ENCODE measurements around the gene RFX2.
"Not testable (repeated sequence)": the region's sequence is repeated elsewhere in the genome, so short reads cannot be mapped to it uniquely, and the experiment has no call there.

The RFX2 gene

DNA sequence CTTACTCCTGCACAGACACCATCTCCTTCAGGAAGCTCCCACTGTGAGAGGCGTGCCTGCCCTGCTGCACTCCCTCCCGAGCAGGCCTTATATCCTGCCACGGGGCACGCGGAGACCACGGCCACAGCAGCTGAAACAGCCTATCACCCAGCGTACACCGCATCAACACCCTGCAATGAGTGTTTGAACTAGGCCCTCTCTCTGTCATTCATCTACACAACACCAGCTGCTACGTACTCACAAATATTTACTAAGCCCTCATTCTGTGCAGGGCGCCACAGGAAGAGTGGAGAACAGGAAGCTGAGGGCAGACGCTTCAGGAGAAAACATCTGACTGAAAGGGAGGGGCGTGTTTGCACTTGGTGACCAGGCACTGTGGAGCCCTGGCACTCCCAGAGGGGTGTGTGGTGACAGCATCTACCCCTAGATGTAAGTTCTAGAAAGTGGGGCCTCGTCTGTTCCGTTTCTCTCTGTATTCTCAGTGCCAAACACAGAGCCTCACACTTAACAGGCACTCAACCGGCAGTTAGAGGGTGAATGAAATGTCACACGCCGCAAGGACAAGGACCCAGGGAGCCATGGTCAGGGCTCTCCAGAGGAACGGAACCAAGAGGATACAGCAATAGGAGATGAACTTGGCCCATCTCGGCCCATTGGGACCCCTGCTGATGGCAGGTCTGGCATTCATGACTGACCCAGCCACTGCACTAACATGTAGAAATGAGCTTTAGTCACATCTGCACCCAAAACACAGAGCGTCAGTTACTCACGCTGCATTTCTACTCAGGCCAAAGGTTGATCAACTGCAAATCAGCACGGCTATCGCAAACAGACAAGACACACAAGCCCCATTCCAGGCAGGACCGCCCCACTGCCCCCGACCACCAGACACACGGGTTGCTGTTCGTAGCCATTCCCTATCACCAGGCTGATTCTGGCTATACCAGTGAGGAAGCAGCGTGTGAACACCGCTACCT, 148.0 kb downstream of the RFX2 start:
- in situ Hi-C loops (cut with MboI; ENCODE audit: low sequenced_read_pairs), result no loop called here

DNA sequence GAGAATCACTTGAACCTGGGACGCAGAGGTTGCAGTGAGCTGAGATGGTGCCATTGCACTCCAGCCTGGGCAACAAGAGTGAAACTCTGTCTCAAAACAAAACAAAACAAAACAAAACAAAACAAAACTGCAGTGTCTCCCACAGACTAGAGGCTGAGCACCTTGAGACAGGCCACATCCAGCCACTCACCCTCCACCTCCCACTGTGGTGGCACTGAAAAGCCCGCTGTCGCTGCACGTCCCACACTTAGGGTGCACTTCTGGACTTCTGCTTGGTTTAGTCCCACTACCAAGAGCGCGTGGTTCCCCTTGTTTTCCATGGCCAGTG, 148.7 kb downstream of the RFX2 start:
- in situ Hi-C loops (cut with MboI; ENCODE audit: low sequenced_read_pairs), result not testable (repeated sequence)

DNA sequence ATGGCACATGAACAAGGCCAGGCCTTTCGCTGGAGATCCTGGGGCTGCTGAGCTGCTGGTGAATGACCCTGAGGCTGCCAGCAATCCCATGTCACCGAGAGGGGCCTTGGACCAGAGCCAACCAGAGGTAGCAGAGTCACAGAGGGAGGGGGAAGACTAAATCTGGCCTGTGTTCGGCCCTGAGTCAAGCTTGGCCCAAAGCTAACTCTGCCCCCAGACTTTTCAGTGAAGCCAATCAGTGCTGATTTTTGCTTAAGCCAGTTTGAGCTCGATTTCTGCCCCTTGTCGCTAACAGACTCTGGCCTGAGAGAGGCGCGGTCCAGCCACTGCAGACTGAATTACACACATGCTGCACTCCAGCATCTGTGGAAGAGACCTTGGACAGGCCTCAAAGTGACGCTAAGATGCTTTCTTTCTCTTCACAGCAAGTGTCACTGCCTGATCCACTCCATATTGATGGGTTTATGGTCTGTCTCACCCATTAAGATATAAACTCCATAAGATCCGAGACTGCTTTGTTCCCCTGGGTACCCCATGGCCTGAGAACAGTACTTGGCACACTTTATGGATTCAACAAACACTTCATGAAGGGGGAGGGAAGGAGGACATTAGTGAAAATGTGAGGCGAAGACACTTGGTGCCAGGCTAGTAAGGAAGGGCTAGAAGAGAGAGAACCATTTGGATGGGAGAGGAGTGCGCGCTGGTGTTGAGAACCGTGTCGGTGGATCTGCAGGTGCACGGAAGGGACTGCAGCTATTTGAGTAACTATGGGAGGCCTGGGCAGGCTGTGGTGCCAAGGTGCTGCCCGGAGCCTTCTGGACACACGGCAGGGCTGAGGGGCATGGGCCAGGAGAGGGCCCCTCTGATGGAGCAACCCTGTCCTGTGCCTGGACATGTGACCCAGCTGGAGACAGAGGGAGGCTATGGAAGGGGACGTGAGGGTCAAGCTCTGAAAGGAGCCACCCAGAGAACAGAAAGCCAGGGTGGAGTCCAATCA, 150.0 kb downstream of the RFX2 start:
- in situ Hi-C loops (cut with MboI; ENCODE audit: low sequenced_read_pairs), result no loop called here

DNA sequence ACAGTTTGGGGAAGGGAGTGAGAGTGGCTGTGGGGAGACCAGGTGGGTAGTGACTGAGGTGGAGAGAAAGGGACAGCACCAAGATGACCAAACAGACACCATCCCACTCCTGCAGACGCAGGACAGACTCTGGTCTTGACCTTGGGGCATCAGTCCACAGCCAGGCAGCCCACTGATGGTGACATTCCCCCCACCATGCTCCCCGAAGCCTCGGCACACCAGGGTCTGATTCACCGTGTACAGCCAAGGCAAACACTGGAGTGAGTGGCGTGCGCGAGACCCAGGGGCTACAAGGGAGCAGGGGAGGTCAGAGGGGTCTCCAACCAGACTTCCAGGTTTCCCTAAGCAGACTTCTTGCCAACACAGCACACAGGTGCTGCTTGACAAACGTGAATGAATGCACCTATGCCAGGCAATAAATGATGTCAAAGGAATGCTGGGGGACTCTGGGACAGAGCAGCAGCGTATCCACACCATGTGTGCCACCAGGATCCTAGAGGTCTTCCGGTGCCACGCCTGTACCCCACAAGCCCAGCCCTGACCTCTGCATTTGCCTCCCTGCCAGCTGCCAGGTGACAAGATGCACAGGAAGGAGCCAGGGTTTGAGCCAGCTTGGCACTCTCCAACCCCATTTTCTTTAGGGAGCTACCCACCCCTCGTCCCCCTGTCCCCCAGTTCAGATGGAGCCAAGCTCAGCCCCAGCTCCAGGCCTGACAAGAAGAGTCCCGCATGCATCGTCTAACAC, 150.9 kb downstream of the RFX2 start:
- in situ Hi-C loops (cut with MboI; ENCODE audit: low sequenced_read_pairs), result no loop called here

DNA sequence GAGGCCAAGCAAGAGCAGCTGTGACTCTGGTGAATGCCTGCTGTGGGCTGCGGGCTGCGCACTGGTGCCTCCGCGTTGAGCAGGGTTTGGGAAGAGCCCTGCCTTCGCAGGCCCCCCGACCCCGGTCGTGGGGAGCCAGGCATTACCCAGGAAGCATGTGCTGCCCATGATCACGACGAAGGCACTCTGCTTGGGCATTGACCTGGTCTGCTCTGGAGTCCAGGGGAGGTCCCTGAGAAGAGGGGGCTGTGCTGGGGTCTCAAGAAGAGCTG, 151.5 kb downstream of the RFX2 start:
- in situ Hi-C loops (cut with MboI; ENCODE audit: low sequenced_read_pairs), result no loop called here

DNA sequence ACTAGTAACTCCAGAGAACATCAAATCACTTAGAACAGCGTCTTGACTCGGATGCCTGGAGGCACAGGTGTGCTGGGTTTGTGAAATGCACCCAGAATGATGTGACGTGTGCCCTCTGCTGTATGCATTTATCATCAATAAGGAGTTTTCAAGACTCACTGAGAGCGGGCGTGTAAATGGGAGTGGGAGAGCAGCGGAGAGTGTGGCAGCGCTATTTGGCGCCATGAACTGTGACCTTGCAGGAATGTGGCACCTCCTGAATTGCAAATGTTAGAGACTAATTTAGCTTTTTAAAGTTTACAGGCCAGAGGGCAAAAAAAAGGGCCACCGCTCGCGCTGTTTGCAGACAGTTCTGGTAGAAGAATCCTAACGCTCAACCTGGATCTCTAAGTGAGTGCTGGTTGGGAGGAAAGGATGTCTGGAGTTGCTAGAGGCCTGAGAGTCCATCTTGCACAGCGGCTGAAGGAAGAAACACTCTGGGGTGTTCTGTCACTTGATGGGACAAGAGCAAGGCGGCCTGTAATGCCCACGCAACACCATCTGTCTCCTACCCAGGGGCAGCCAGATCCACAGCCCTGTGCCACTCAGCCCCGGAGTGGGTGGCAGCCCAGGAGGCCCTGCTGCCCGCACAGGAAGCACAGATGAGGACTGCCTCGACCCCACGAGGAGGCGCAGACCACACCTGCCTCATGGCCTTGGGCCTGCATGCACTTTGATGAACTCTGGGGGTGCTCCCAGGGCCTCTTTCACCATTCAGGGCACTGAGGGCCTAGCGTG, 152.0 kb downstream of the RFX2 start:
- in situ Hi-C loops (cut with MboI; ENCODE audit: low sequenced_read_pairs), result no loop called here

DNA sequence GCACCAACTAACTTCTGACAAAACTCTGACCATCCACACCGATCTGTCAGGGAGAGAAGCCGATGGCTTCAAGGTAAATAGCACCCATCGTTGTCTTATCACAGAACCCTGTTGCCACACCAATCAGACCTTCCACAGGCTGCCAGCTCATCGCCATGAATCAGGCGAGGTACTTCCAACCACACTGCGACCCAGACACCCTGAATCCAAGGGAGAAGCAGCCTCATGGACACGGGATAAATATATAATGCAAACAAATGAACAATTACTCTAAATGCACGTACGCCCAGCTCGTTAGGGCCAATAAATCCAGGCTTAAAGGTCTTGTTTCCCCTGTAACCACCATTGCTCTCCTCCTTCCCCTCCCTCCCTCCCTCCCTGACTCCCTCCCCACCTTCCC, 153.1 kb downstream of the RFX2 start:
- in situ Hi-C loops (cut with MboI; ENCODE audit: low sequenced_read_pairs), result no loop called here

DNA sequence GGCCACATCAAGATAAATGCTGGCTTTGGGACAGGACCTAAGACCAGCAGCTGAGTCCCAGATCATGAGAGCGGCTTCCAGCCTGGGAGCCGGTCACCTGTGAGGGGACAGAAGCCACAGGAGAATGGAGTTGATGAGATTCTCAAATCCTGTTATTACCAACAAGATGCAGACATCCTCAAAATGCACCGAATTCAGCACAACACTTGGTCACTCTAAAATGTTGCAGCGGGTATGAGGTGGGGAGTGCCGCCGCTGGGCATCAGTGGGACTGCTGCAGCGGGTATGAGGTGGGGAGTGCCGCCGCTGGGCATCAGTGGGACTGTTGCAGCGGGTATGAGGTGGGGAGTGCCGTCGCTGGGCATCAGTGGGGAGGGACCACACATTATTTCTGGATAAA, 153.6 kb downstream of the RFX2 start:
- in situ Hi-C loops (cut with MboI; ENCODE audit: low sequenced_read_pairs), result no loop called here

DNA sequence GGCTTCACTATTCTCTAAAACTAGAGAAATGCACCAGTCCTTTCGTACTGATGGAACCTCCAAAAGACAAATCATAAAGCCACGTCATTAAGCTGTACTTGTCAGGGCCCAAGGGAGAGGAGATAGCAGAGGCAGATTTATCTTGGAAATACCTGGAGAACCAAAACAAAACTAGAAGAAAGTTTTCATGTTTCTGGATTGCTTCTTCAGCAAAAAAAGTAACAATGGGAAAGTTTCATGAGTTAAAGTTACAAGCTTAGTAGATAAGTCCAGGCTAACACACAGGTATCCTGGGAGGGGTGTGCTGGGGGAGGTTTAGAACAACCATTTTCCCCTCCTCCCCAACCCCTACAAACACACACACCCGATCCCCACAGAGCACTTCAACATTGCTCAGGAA, 154.0 kb downstream of the RFX2 start:
- in situ Hi-C loops (cut with MboI; ENCODE audit: low sequenced_read_pairs), result no loop called here

DNA sequence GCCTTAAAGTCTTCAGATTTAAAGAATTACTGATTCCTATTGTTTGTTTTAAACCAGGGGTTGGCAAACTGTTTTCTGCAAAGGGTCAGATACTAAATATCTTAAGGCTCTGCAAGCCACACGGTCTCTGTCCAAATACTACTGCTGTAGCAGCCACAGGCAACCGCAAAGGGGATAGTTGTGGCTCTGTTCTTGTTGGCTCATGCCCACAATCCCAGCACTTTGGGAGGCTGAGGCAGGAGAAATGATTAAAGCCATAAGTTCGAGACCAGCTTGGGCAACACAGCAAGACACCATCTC, 154.7 kb downstream of the RFX2 start:
- in situ Hi-C loops (cut with MboI; ENCODE audit: low sequenced_read_pairs), result no loop called here

DNA sequence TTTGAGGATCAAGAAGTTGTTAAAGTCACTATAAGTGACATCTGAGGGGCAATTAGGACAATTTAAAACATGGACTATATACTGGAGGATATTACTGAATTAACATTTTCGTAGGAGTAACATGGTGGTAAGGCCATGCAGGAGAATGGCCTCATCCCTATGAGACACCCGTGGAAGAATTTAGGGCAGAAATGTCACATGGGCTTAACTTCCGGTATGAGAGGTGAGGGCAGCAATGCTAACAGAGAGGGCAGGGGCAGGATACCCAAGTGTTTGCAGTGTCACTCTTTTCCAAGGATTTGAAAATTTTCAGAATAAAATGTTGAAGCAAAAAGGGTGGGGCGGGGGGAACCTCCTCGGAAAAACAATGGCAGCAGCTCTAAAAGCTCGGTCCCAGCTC, 156.0 kb downstream of the RFX2 start:
- in situ Hi-C loops (cut with MboI; ENCODE audit: low sequenced_read_pairs), result no loop called here

DNA sequence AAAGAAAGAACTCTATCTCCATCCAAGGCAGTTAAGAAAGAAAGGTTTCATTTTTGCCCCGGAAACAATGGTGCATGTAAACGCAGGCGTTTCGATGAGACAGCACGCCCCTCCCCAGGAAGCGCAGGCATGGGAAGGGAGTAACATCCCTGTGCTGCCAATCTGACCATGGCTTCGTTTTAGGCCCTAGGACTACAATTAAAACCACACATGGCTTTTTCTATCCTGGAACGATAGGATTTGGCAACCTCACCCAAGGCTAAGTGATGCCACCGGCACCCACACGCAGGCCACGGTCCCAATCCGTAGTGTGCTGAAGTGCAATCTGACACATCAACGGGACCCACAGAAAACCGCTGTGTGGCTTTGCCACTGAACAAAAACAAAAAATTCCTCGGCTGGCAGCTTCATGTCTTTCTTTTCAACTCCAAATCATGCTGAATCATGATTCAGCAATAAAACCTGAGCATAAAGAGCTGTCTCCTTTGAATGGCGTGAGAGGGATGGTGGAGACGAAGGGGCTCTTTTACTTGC, 156.6 kb downstream of the RFX2 start:
- in situ Hi-C loops (cut with MboI; ENCODE audit: low sequenced_read_pairs), result no loop called here

DNA sequence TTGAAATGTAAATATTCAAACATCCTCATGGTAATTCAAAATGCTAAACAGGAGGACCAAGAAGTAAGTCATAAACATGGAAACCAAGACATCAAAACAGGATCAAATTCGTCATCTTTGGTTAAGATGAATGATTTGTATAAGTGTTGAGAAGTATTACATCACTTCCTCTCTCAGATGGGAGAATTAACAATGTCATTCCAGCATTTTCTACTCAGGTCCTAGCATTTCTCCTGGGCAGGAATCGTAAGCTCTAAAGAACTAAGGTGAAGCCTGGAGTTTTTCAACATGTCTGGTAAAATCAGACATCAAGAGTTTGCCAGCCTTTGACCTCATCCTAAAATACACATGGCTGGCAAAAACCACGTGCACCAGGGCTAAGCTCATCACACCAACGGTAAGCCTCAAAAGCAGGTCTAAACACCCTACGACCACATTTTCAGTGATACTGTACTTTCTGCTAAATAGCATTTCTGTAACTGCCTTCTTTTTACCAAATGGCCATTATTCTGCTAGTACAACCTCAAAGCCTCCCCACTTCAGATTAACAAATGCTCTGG, 157.2 kb downstream of the RFX2 start:
- in situ Hi-C loops (cut with MboI; ENCODE audit: low sequenced_read_pairs), result no loop called here

DNA sequence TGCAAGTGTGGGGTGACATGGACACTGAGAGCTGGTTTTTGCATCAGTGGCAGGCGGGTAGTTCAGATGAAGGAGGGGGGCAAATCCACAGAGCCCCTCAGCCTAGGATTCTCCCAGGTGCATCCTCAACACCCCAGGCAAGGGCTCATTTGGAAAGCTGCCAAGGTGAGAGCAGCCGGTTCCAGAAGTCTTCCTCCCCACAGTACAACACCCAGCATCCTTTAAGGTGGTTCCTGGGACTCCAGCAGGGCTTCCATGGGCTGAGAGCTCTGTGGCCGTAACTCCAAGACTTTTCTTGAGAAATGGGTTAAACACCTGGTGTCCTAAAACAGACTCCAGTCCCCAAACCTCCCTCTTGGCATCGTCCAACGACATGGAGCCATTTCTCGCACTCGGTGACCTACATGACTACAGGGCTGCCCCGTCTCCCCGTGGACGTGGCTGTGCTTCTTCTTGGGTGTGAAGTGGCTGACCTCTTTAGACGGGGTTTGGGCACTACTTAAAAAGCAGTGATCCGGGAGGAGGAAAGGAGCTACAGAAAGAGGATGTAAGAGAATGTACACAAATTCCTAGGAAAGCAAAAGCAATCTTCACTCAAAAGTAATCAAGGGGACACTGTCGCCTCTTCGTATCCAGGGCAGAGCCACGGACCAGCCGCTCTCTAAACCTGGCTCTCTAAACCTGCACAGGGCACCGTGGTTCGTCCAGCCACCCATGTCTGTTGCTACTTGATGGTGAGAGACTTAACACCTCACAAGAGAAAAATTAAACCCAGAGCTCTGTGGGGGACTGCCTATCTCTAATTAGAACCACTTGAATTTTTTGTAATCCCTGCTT, 157.9 kb downstream of the RFX2 start:
- in situ Hi-C loops (cut with MboI; ENCODE audit: low sequenced_read_pairs), result no loop called here

DNA sequence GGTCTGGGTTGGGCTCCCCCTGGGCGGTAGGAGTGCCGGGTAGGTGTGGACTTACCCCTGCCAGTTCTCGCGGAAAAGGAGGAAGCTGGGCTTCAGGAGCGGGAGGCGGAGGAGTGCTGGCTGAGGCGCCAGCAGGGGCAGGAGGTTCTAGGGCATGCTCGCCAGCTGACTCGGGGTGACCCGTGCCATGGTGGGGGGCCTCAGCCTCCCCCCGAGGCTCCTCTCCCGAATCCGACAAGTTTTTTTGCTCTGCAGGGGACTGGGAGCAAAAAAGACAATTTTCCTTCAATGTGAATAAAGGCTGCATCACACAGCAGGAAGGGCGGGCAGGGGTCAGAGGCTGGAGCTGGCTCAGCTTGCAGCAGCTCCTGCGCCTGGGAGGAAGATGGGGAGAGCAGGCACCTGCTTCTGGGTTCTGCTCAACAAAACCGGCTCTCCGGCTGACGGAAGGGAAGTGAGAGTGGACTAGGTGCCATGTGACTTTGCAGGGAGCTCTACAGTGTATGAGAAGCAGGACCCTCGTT, 158.9 kb downstream of the RFX2 start:
- in situ Hi-C loops (cut with MboI; ENCODE audit: low sequenced_read_pairs), result no loop called here

DNA sequence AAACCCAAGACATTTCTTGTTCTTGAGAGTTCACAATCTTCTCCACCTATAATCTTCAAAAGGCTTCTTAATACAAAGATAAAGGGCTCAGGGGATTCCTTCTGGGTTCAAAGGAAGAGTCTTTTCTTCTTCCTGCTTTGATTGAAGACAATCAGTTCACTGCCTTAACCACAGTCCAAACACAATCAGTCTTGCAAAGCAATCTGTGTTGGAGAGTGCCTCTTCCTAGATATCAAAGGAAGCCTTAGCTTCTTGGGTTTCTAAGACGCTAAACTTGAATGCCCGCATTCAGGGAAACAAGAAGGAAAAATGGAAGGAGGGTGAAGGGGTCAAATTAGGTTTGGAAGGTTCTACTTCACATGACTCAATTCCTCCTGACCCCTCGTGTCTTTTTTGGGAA, 159.6 kb downstream of the RFX2 start:
- in situ Hi-C loops (cut with MboI; ENCODE audit: low sequenced_read_pairs), result no loop called here

DNA sequence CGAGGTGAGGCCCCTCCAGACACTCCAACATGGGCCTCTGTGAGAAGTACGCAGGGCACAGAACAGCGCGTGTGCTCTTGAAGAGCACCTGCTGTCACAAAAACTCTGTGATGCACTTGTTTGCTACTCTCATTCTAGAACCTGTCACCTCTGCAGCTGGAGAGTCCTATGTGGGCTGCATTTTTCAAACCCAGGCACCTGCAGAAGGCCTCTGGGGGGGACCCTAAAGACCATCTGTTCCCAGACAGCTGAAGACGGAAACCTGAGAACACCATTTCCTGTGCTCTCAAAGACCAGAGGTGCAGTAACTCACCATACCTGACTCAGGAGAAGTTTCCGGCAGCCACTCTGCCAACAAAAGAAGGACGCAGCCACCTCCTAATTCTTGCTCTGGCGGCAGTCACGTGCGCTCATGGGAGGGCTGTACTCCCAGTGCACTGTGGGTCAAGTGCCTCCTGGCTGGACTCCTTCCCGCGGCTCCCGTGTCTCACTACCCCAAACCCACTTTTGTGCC, 160.5 kb downstream of the RFX2 start:
- in situ Hi-C loops (cut with MboI; ENCODE audit: low sequenced_read_pairs), result no loop called here

DNA sequence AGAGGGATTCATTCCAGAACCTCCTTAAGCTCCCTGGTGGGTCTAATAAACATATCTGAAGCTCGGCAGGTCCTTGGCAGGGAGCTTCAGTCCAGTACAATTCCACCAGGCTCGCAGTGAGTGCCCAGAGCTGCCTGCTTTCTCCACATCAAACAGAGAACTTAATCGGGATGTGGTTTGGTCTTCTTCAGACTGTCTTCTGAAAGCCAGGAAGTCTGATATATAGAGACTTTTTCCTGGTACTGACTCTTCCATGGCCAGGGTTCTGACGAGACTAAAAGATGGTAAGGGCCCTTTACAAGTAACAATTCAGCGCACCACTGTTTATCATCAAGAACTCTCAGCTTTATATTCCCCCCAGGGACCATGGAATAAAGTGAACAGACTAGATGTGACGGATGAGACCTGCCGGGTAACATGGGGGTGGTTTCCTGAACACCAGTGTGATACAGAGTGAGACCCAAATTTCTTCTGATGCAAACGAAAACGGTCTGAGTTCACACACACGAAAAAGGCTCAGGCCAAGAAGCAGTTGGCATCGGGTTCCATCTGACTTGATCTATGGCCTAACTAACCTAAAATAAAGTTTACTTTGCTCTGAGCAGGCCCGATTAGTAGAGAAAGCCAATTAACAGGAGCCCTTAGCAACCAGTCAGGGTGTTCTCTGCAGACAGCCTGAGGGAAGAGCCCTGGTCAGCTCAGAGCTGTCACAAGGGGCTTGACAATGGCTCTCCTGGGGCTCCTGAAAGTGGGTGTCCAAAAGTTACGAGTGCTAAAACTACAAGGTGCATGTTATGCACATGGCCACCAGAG, 161.3 kb downstream of the RFX2 start:
- in situ Hi-C loops (cut with MboI; ENCODE audit: low sequenced_read_pairs), result no loop called here

Data from HL-60/S4 treated with phorbol 12-myristate 13-acetate at 8.2 ng/mL for 4 days and 3 days (cell line).